ENCODE data around the gene OPTC. TPM values are rescaled to one million over a fixed set of nuclear protein-coding genes. Genes with fewer than 3 reads are reported as not detected.
"Not testable (repeated sequence)": the region's sequence is repeated elsewhere in the genome, so short reads cannot be mapped to it uniquely, and the experiment has no call there.

OPTC gene
- total RNA-seq (not detected), polyA plus RNA-seq (not detected)

DNA sequence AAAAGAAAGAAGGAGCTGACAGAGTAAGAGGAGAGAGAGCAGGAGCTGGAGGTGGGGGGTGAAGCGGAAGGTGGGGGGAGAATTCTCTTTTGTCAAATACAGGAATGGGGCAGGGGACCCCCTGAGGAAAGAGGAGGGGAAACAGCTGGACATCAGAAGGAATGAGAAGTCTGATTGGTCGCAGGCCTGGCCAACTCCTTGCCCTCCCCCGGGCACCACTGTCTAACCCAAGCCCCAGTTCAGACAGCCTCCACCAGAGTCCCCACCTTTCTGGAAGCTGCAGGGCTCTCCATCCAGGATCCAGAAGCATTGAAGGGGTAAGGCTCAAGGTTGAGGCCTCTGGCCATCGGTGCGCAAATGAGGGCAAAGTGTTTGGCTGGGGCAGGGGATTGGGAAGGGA, at the start of gene OPTC:
OPTC (plus strand) TSS at position 253 of the 400 bp plus-strand sequence. CDS start 1,853 bp downstream, outside the sequence.
- DNase-seq (no peak), ATAC-seq (no peak), FAIRE-seq (no peak)
- no peak for TF ChIP-seq CTCF (IDR thresholded peaks at IDR 0.05)
- Histone ChIP-seq H3K27ac (no peak within 1 kb of the TSS), H3K4me3 (no peak within 1 kb of the TSS), H3K27me3 (no peaks in the 10 kb centered on the region), H3K9me3 (no peaks in the 10 kb centered on the region), H3K36me3 (no peaks in the 10 kb centered on the region), H3K4me1 (no peaks in the 10 kb centered on the region)
- 80 to 85% methylated on average over 5 of the region's 5 CpGs for WGBS, 2 donors
- intact Hi-C loops (cut with DNase I) = loop anchor here in 1 of 3 donors (10.0 kb wide), 1 partner anchor 211 kb away; no protein-coding TSS in a partner anchor

- no peak for ATAC-seq
- Histone ChIP-seq H3K4me3 (no peak overlapping the region), H3K27me3 (no peaks in the 10 kb centered on the region), H3K27ac (no peak overlapping the region), H3K4me1 (no peaks in the 10 kb centered on the region), H3K9me3 (no peaks in the 10 kb centered on the region), H3K36me3 (no peaks in the 10 kb centered on the region)
- no peak for FAIRE-seq
- intact Hi-C loops (cut with DNase I) = loop anchor here in 1 of 3 donors (10.0 kb wide), 1 partner anchor 99 kb away; no protein-coding TSS in a partner anchor
- WGBS, 2 donors = 67 to 72% methylated on average over 1 of the region's 1 CpG
- no peak for DNase-seq
- TF ChIP-seq CTCF (IDR thresholded peaks at IDR 0.05) = no peak
These were observed 49.8 kb upstream of the OPTC start for GRCh38 chr1:203444171-203444576.

- peaks cover 0 to 3% (median 0%) of the 10 kb centered on the region in 4 donors for H3K27me3 ChIP-seq
- H3K36me3 ChIP-seq = no peaks in the 10 kb centered on the region
- no peak for FAIRE-seq
- no peak for ATAC-seq
- H3K27ac ChIP-seq = no peak overlapping the region
- H3K4me3 ChIP-seq = no peak overlapping the region
- intact Hi-C loops (cut with DNase I) = loop anchor here in 1 of 3 donors (10.0 kb wide), 1 partner anchor 102 kb away; no protein-coding TSS in a partner anchor
- DNase-seq = no peak
- H3K4me1 ChIP-seq = no peaks in the 10 kb centered on the region
- WGBS, 2 donors = 64 to 79% methylated on average over 2 of the region's 2 CpGs
- H3K9me3 ChIP-seq = no peaks in the 10 kb centered on the region
- no peak for TF ChIP-seq CTCF (IDR thresholded peaks at IDR 0.05)
These were observed 46.8 kb upstream of the OPTC start for GRCh38 chr1:203447151-203447550.

GRCh38 chr1:203447598-203447997, 46.4 kb upstream of the OPTC start:
- 89 to 96% methylated on average over 1 of the region's 1 CpG for WGBS, 2 donors
- H3K27me3 ChIP-seq, H3K27ac ChIP-seq, DNase-seq, H3K9me3 ChIP-seq, FAIRE-seq, H3K36me3 ChIP-seq, H3K4me1 ChIP-seq, ATAC-seq, H3K4me3 ChIP-seq: not testable (repeated sequence)
- intact Hi-C loops (cut with DNase I) = loop anchor here in 1 of 3 donors (10.0 kb wide), 1 partner anchor 103 kb away; no protein-coding TSS in a partner anchor

GRCh38 chr1:203448521-203449061, 45.4 kb upstream of the OPTC start:
- FAIRE-seq (no peak), ATAC-seq (peak in 2 of 4 donors; percentile 11 to 31), DNase-seq (no peak)
- TF ChIP-seq CTCF (IDR thresholded peaks at IDR 0.05) = no peak
- no peaks in the 10 kb centered on the region for H3K9me3 ChIP-seq
- no peak overlapping the region for H3K27ac ChIP-seq
- no peaks in the 10 kb centered on the region for H3K36me3 ChIP-seq
- intact Hi-C loops (cut with DNase I) = loop anchor here in 1 of 3 donors (10.0 kb wide), 1 partner anchor 104 kb away; no protein-coding TSS in a partner anchor
- no peaks in the 10 kb centered on the region for H3K4me1 ChIP-seq
- WGBS, 2 donors = 73 to 74% methylated on average over 9 of the region's 9 CpGs
- peaks cover 0 to 3% (median 0%) of the 10 kb centered on the region in 4 donors for H3K27me3 ChIP-seq
- H3K4me3 ChIP-seq = no peak overlapping the region
